Measurements from ENCODE around the gene GALNT2. TPM values are rescaled to one million over a fixed set of nuclear protein-coding genes. Genes with fewer than 3 reads are reported as not detected.

The GALNT2 gene
- total and polyA plus RNA-seq, 2 of the 13 experiments (the other 11 are each of a cell fraction or from before 2014, with no cell fraction given), result 39.3 to 39.6 TPM

GRCh38 chr1:230166366-230167132 is 99.5 kb downstream of the GALNT2 start:
- FAIRE-seq (no peak), DNase-seq (ENCODE audit: low spot score) (no peak), ATAC-seq (no peak)
- no TSS peak for BruUV-seq (replicated peaks)
- Histone ChIP-seq H2AFZ (ENCODE audit: low read length) (no peak overlapping the region), H3K4me1 (ENCODE audit: insufficient read depth, low read length) (peaks cover 24% of the 10 kb centered on the region), H3K4me3 (replicated peaks in 1 of 3; ENCODE audit: insufficient read depth in 1 of 3, low read depth in 2 of 3, low read length in 3 of 3) (no peak overlapping the region), H4K20me1 (ENCODE audit: insufficient read depth, low read length) (no peaks in the 10 kb centered on the region), H3K36me3 (replicated peaks in 1 of 2; ENCODE audit: control insufficient read depth in 1 of 2, insufficient read depth in 2 of 2, low read length in 2 of 2) (no peaks in the 10 kb centered on the region), H3K9ac (ENCODE audit: insufficient read depth, low read depth, low read length) (no peak overlapping the region), H3K27me3 (ENCODE audit: control insufficient read depth in 1 of 2, insufficient read depth in 2 of 2, low read length in 2 of 2) (no peaks in the 10 kb centered on the region), H3K27ac (ENCODE audit: extremely low read length, insufficient read depth, low read length) (no peak overlapping the region), H3K79me2 (ENCODE audit: insufficient read depth, low read length) (peaks cover 27% of the 10 kb centered on the region), H3K9me3 (ENCODE audit: low read length) (peaks cover 9% of the 10 kb centered on the region), H3K4me2 (ENCODE audit: low read depth, low read length) (no peak overlapping the region)
- intact Hi-C loops (cut with micrococcal nuclease; ENCODE audit: unreplicated experiment) (loop anchor here (1.0 kb wide), 1 partner anchor 62 kb away; no protein-coding TSS in a partner anchor), in situ Hi-C loops (cut with HindIII; ENCODE audit: extremely low pct_ligation_motif_present, low pct_unique_long_range_greater_than_20kb) (no loop called here)
- ChIA-PET CTCF (ENCODE audit: low intra/inter-chr PET ratio, low total read pairs) (interaction anchor here (2.0 kb wide), 1 partner anchor 193 kb away, joined by 8 read pairs; no protein-coding TSS in a partner anchor), POLR2A (no interaction called here)
- 93% methylated on average over 6 of the region's 6 CpGs for WGBS (ENCODE audit: low lambda C conversion rate)
- TF ChIP-seq MBD4 (IDR thresholded peaks at IDR 0.05; ENCODE audit: borderline replicate concordance, low read length) (no peak), RBM22 (optimal IDR thresholded peaks at IDR 0.05; ENCODE audit: low read length) (peak; percentile 19), NFYB (CRISPR knock-in tag; IDR thresholded peaks at IDR 0.05) (no peak), RELA (CRISPR knock-in tag; IDR thresholded peaks at IDR 0.05) (no peak), GATAD2A (CRISPR knock-in tag; IDR thresholded peaks at IDR 0.05) (no peak), HNRNPUL1 (IDR thresholded peaks at IDR 0.05; ENCODE audit: low read depth, low read length) (no peak)

- Histone ChIP-seq H3K27ac (ENCODE audit: extremely low read length, insufficient read depth, low read length) (no peak overlapping the region), H2AFZ (ENCODE audit: low read length) (no peak overlapping the region), H3K9ac (ENCODE audit: insufficient read depth, low read depth, low read length) (no peak overlapping the region), H3K9me3 (ENCODE audit: low read length) (peaks cover 9% of the 10 kb centered on the region), H3K4me2 (ENCODE audit: low read depth, low read length) (no peak overlapping the region), H3K36me3 (replicated peaks in 1 of 2; ENCODE audit: control insufficient read depth in 1 of 2, insufficient read depth in 2 of 2, low read length in 2 of 2) (no peaks in the 10 kb centered on the region), H3K27me3 (ENCODE audit: control insufficient read depth in 1 of 2, insufficient read depth in 2 of 2, low read length in 2 of 2) (no peaks in the 10 kb centered on the region), H4K20me1 (ENCODE audit: insufficient read depth, low read length) (no peaks in the 10 kb centered on the region), H3K4me3 (replicated peaks in 1 of 3; ENCODE audit: insufficient read depth in 1 of 3, low read depth in 2 of 3, low read length in 3 of 3) (no peak overlapping the region), H3K4me1 (ENCODE audit: insufficient read depth, low read length) (peaks cover 18% of the 10 kb centered on the region), H3K79me2 (ENCODE audit: insufficient read depth, low read length) (peaks cover 22% of the 10 kb centered on the region)
- DNase-seq (ENCODE audit: low spot score), result peak; percentile 49
- peak; percentile 40 for FAIRE-seq
- 92% methylated on average over 12 of the region's 12 CpGs for WGBS (ENCODE audit: low lambda C conversion rate)
- intact Hi-C loops (cut with micrococcal nuclease; ENCODE audit: unreplicated experiment), result loop anchor here (1.0 kb wide), 1 partner anchor 63 kb away; no protein-coding TSS in a partner anchor
- peak; percentile 70 for ATAC-seq
- in situ Hi-C loops (cut with HindIII; ENCODE audit: extremely low pct_ligation_motif_present, low pct_unique_long_range_greater_than_20kb), result no loop called here
- no TSS peak for BruUV-seq (replicated peaks)
- POLR2A ChIA-PET, result no interaction called here
- CTCF ChIA-PET (ENCODE audit: low intra/inter-chr PET ratio, low total read pairs), result interaction anchor here (2.0 kb wide), 1 partner anchor 194 kb away, joined by 8 read pairs; no protein-coding TSS in a partner anchor
- TF ChIP-seq HNF4A (CRISPR knock-in tag; IDR thresholded peaks at IDR 0.05) (no peak), TBL1XR1 (IDR thresholded peaks at IDR 0.05; ENCODE audit: borderline replicate concordance, low read length, partially characterized antibody) (no peak), ZMYM2 (CRISPR knock-in tag; IDR thresholded peaks at IDR 0.05) (peak; percentile 46; the same call in 1 of the 2 replicates), TEAD3 (CRISPR knock-in tag; optimal IDR thresholded peaks at IDR 0.05; ENCODE audit: borderline replicate concordance) (peak; percentile 30), STAG1 (CRISPR knock-in tag; IDR thresholded peaks at IDR 0.05) (peak; percentile 90), XRCC5 (optimal IDR thresholded peaks at IDR 0.05; ENCODE audit: low read length) (peak; percentile 28), ZNF431 (CRISPR knock-in tag; IDR thresholded peaks at IDR 0.05; ENCODE audit: borderline replicate concordance, low read depth) (no peak), TOPORS (CRISPR knock-in tag; IDR thresholded peaks at IDR 0.05) (0 out of 2 replicates have a peak, but pooled peaks have one; percentile 28), HDAC2 (CRISPR knock-in tag; IDR thresholded peaks at IDR 0.05) (peak; percentile 18; the same call in 1 of the 2 replicates), ZNF563 (CRISPR knock-in tag; IDR thresholded peaks at IDR 0.05) (no peak), FOXO1 (CRISPR knock-in tag; IDR thresholded peaks at IDR 0.05) (peak; percentile 12; the same call in 1 of the 2 replicates), NONO (IDR thresholded peaks at IDR 0.05) (no peak), NONO (CRISPR knock-in tag; conservative IDR thresholded peaks at IDR 0.05) (peak; percentile 47; the same call in 1 of the 2 replicates)
Observed at GRCh38 chr1:230167419-230167852, 100.4 kb downstream of the GALNT2 start.

Data from HepG2 (cell line).